T-helper 17 cell (primary cell): ENCODE results near the gene FSTL4. TPM values are rescaled to one million over a fixed set of nuclear protein-coding genes. Genes with fewer than 3 reads are reported as not detected.

Experiments
- ATAC-seq: fragments of 150-1000 bp; cut with Tn5 transposase; 2 replicates; pipeline ENCODE4 v1.10.0; 2021; ENCODE audit warnings: mild to moderate bottlenecking, moderate library complexity
- DNase-seq, 3 donors: peaks; one replicate each; pipeline versions ENCODE4 v3.0.0 to v3.0.0-alpha.2; 2020 to 2021
- H3K9me3 ChIP-seq: one replicate; pipeline ENCODE4 v1.7.0; 2013; ENCODE audit warnings: low read length, mild to moderate bottlenecking; ENCODE audit not compliant: control insufficient read depth, poor library complexity, severe bottlenecking
- H3K27ac Mint-ChIP-seq: one replicate; pipeline ENCODE4 v1.8.0; 2022; ENCODE audit warnings: mild to moderate bottlenecking, moderate library complexity, mixed read lengths
- H3K27me3 Mint-ChIP-seq: one replicate; pipeline ENCODE4 v1.8.0; 2022; ENCODE audit warnings: mixed read lengths
- H3K36me3 Mint-ChIP-seq: one replicate; pipeline ENCODE4 v1.8.0; 2022; ENCODE audit warnings: low read depth, mixed read lengths
- H3K4me1 Mint-ChIP-seq: one replicate; pipeline ENCODE4 v1.8.0; 2022; ENCODE audit warnings: mild to moderate bottlenecking, mixed read lengths
- H3K4me3 Mint-ChIP-seq: one replicate; pipeline ENCODE4 v1.8.0; 2022; ENCODE audit warnings: mild to moderate bottlenecking, moderate library complexity, mixed read lengths
- total RNA-seq, 4 donors: library from RNA in 2 of 4; stranded (reverse) in 2 of 4; gene quantifications; one replicate each; pipeline ENCODE4 v1.2.3 and lab custom pipeline; 2022 to 2026

Gene FSTL4
- total RNA-seq, 2 donors from 2014 or later = 0.26 TPM; not detected in 1

- Mint-ChIP-seq H3K4me1 (no peaks in the 10 kb centered on the region), H3K4me3 (no peak overlapping the region)
- DNase-seq = no peak
These were observed 205.2 kb downstream of the FSTL4 start for GRCh38 chr5:133406977-133407632.

GRCh38 chr5:133406208-133406976 is 205.9 kb downstream of the FSTL4 start:
- H3K4me1 Mint-ChIP-seq = no peaks in the 10 kb centered on the region
- H3K27me3 Mint-ChIP-seq = peaks cover 34% of the 10 kb centered on the region
- H3K4me3 Mint-ChIP-seq = no peak overlapping the region
- H3K9me3 ChIP-seq = no peaks in the 10 kb centered on the region
- DNase-seq (no peak), ATAC-seq (no peak)
- no peak overlapping the region for H3K27ac Mint-ChIP-seq
- peaks cover 2% of the 10 kb centered on the region for H3K36me3 Mint-ChIP-seq

More at GRCh38 chr5:133406977-133407632, 205.2 kb downstream of the FSTL4 start:
- peaks cover 30% of the 10 kb centered on the region for H3K27me3 Mint-ChIP-seq
- H3K36me3 Mint-ChIP-seq = no peaks in the 10 kb centered on the region
- H3K9me3 ChIP-seq = no peaks in the 10 kb centered on the region
- H3K27ac Mint-ChIP-seq = no peak overlapping the region
- no peak for ATAC-seq

- no peaks in the 10 kb centered on the region for H3K9me3 ChIP-seq
- H3K27me3 Mint-ChIP-seq = peaks cover 27% of the 10 kb centered on the region
- no peak overlapping the region for H3K4me3 Mint-ChIP-seq
- DNase-seq = no peak
- H3K4me1 Mint-ChIP-seq = no peaks in the 10 kb centered on the region
- H3K36me3 Mint-ChIP-seq = peaks cover 3% of the 10 kb centered on the region
- no peak overlapping the region for H3K27ac Mint-ChIP-seq
- no peak for ATAC-seq
These were observed 206.9 kb downstream of the FSTL4 start for GRCh38 chr5:133405275-133406034.

- no peak overlapping the region for H3K27ac Mint-ChIP-seq
- peaks cover under 1% of the 10 kb centered on the region for H3K4me1 Mint-ChIP-seq
- H3K36me3 Mint-ChIP-seq = peaks cover 3% of the 10 kb centered on the region
- no peak for DNase-seq
- no peaks in the 10 kb centered on the region for H3K9me3 ChIP-seq
- H3K27me3 Mint-ChIP-seq = peaks cover 23% of the 10 kb centered on the region
- no peak overlapping the region for H3K4me3 Mint-ChIP-seq
- ATAC-seq = no peak
These were observed 207.6 kb downstream of the FSTL4 start for GRCh38 chr5:133404724-133405123.

GRCh38 chr5:133403741-133404364 is 208.5 kb downstream of the FSTL4 start:
- no peak for ATAC-seq
- DNase-seq = no peak
- Mint-ChIP-seq H3K27me3 (peaks cover 22% of the 10 kb centered on the region), H3K4me3 (no peak overlapping the region), H3K36me3 (peaks cover 4% of the 10 kb centered on the region), H3K4me1 (peaks cover 4% of the 10 kb centered on the region), H3K27ac (no peak overlapping the region)
- no peaks in the 10 kb centered on the region for H3K9me3 ChIP-seq

GRCh38 chr5:133402775-133403174 is 209.6 kb downstream of the FSTL4 start:
- ATAC-seq (no peak), DNase-seq (no peak)
- H3K27me3 Mint-ChIP-seq = peaks cover 22% of the 10 kb centered on the region
- no peak overlapping the region for H3K4me3 Mint-ChIP-seq
- H3K36me3 Mint-ChIP-seq = peaks cover 4% of the 10 kb centered on the region
- H3K9me3 ChIP-seq = no peaks in the 10 kb centered on the region
- peaks cover 8% of the 10 kb centered on the region for H3K4me1 Mint-ChIP-seq
- H3K27ac Mint-ChIP-seq = no peak overlapping the region

- peaks cover 10% of the 10 kb centered on the region for H3K4me1 Mint-ChIP-seq
- H3K4me3 Mint-ChIP-seq = no peak overlapping the region
- peaks cover 4% of the 10 kb centered on the region for H3K36me3 Mint-ChIP-seq
- ATAC-seq = no peak
- H3K27me3 Mint-ChIP-seq = peaks cover 22% of the 10 kb centered on the region
- DNase-seq = no peak
- no peaks in the 10 kb centered on the region for H3K9me3 ChIP-seq
- no peak overlapping the region for H3K27ac Mint-ChIP-seq
These were observed 210.5 kb downstream of the FSTL4 start for GRCh38 chr5:133401731-133402347.

GRCh38 chr5:133400831-133401351 is 211.4 kb downstream of the FSTL4 start:
- H3K4me3 Mint-ChIP-seq = no peak overlapping the region
- H3K27ac Mint-ChIP-seq = no peak overlapping the region
- peaks cover 4% of the 10 kb centered on the region for H3K36me3 Mint-ChIP-seq
- peaks cover 14% of the 10 kb centered on the region for H3K4me1 Mint-ChIP-seq
- no peak for DNase-seq
- peaks cover 22% of the 10 kb centered on the region for H3K27me3 Mint-ChIP-seq
- no peaks in the 10 kb centered on the region for H3K9me3 ChIP-seq
- ATAC-seq = no peak

- Mint-ChIP-seq H3K27me3 (peaks cover 22% of the 10 kb centered on the region), H3K4me1 (peaks cover 14% of the 10 kb centered on the region), H3K27ac (peak overlapping the region; percentile 53), H3K4me3 (no peak overlapping the region), H3K36me3 (peaks cover 6% of the 10 kb centered on the region)
- no peaks in the 10 kb centered on the region for H3K9me3 ChIP-seq
- no peak for ATAC-seq
- DNase-seq = no peak
These were observed 212.2 kb downstream of the FSTL4 start for GRCh38 chr5:133400120-133400519.

GRCh38 chr5:133399247-133399891 is 213.0 kb downstream of the FSTL4 start:
- no peaks in the 10 kb centered on the region for H3K9me3 ChIP-seq
- H3K27ac Mint-ChIP-seq = peak overlapping the region; percentile 53
- DNase-seq (no peak), ATAC-seq (no peak)
- H3K36me3 Mint-ChIP-seq = peaks cover 6% of the 10 kb centered on the region
- H3K27me3 Mint-ChIP-seq = peaks cover 22% of the 10 kb centered on the region
- no peak overlapping the region for H3K4me3 Mint-ChIP-seq
- peaks cover 14% of the 10 kb centered on the region for H3K4me1 Mint-ChIP-seq

- H3K9me3 ChIP-seq = no peaks in the 10 kb centered on the region
- no peak overlapping the region for H3K4me3 Mint-ChIP-seq
- peaks cover 22% of the 10 kb centered on the region for H3K27me3 Mint-ChIP-seq
- no peak for ATAC-seq
- DNase-seq = no peak
- H3K36me3 Mint-ChIP-seq = peaks cover 6% of the 10 kb centered on the region
- H3K27ac Mint-ChIP-seq = peak overlapping the region; percentile 53
- peaks cover 14% of the 10 kb centered on the region for H3K4me1 Mint-ChIP-seq
These were observed 213.7 kb downstream of the FSTL4 start for GRCh38 chr5:133398646-133399101.
